Endothelial cell of umbilical vein (primary cell): ENCODE data around the gene LAMC2. TPM values are rescaled to one million over a fixed set of nuclear protein-coding genes. Genes with fewer than 3 reads are reported as not detected.

Source experiments
- BruUV-seq: library from RNA; stranded (reverse); fragments of 400-500 nt; replicated peaks from 2 replicates; lab custom pipeline; 2021; lab: Mats Ljungman, UMichigan
- CTCF ChIA-PET: fragments of 300-600, 350-600 bp; sonication (Branson Sonifier 250); formaldehyde crosslinking; loops from one replicate; lab custom pipeline; 2021; ENCODE audit warnings: antibody characterized with exemption, inconsistent platforms; lab: Charles Lee
- POLR2A ChIA-PET: fragments of 300-600, 350-600 bp; sonication (Branson Sonifier 250); formaldehyde crosslinking; loops from one replicate; lab custom pipeline; 2021; ENCODE audit warnings: antibody characterized with exemption, inconsistent platforms; lab: Charles Lee
- DNase-seq: peaks from one replicate; pipeline ENCODE4 v3.0.0-alpha.2; 2011; ENCODE audit warnings: low read depth, low spot score
- FAIRE-seq: peaks from 2 replicates; lab custom pipeline; 2011; peaks lifted over from hg19 to GRCh38; lab: Jason Lieb, UNC
- H2AFZ ChIP-seq: 2 replicates; pipeline ENCODE4 v1.6.0; 2012; ENCODE audit warnings: low read depth, low read length, control low read depth, inconsistent platforms
- H3K27ac ChIP-seq: 2 replicates; pipeline ENCODE4 v1.5.1; 2011; ENCODE audit warnings: low read depth, mild to moderate bottlenecking, control low read depth, low read length, moderate library complexity; ENCODE audit not compliant: insufficient read depth
- H3K27me3 ChIP-seq, 2 experiments: 2 replicates each; pipeline versions ENCODE4 v1.6.0 to v1.6.1; 2011; ENCODE audit warnings: low read length in 2 of 2, mixed read lengths in 1 of 2; ENCODE audit not compliant: control insufficient read depth in 2 of 2, insufficient read depth in 2 of 2
- H3K36me3 ChIP-seq, 2 experiments: 2 replicates in 1 of 2; 3 replicates in 1 of 2; pipeline ENCODE4 v1.5.1; 2011; ENCODE audit warnings: low read length in 2 of 2, mild to moderate bottlenecking in 1 of 2, moderate library complexity in 1 of 2; ENCODE audit not compliant: control insufficient read depth in 2 of 2, insufficient read depth in 2 of 2; ENCODE audit errors: extremely low read depth in 1 of 2
- H3K4me1 ChIP-seq: 3 replicates; pipeline ENCODE4 v1.5.1; 2011; ENCODE audit warnings: mild to moderate bottlenecking, low read length; ENCODE audit not compliant: control insufficient read depth, insufficient read depth; ENCODE audit errors: extremely low read depth
- H3K4me2 ChIP-seq: 2 replicates; pipeline ENCODE4 v1.6.1; 2011; ENCODE audit warnings: low read length, control low read depth, mixed read lengths; ENCODE audit not compliant: insufficient read depth
- H3K4me3 ChIP-seq, 3 experiments: fragments of 200-600 bp in 1 of 3; sonication (generic), shearing (Covaris generic) in 1 of 3; replicated peaks in 1 of 3; 2 replicates each; pipeline ENCODE4 v1.5.1; 2011 to 2016; ENCODE audit warnings: control low read depth in 3 of 3, low read length in 3 of 3, mild to moderate bottlenecking in 2 of 3, inconsistent platforms in 1 of 3, low read depth in 1 of 3, moderate library complexity in 1 of 3; ENCODE audit not compliant: insufficient read depth in 1 of 3
- H3K79me2 ChIP-seq: 2 replicates; pipeline ENCODE4 v1.6.0; 2012; ENCODE audit warnings: low read length, inconsistent platforms; ENCODE audit not compliant: control insufficient read depth, insufficient read depth
- H3K9ac ChIP-seq: replicated peaks from 2 replicates; pipeline ENCODE3; 2011; ENCODE audit warnings: low read length, control low read depth; ENCODE audit not compliant: insufficient read depth; ENCODE audit errors: extremely low read depth
- H3K9me1 ChIP-seq: replicated peaks from 3 replicates; pipeline ENCODE4 v1.6.0; 2011; ENCODE audit warnings: mild to moderate bottlenecking, low read length; ENCODE audit not compliant: control insufficient read depth, insufficient read depth; ENCODE audit errors: extremely low read depth
- H3K9me3 ChIP-seq: replicated peaks from 2 replicates; pipeline ENCODE4 v1.5.1; 2012; ENCODE audit warnings: low read length, inconsistent platforms; ENCODE audit not compliant: control insufficient read depth, insufficient read depth
- H4K20me1 ChIP-seq: replicated peaks from 2 replicates; pipeline ENCODE3; 2011; ENCODE audit warnings: mild to moderate bottlenecking, low read length; ENCODE audit not compliant: control insufficient read depth, insufficient read depth; ENCODE audit errors: extremely low read depth
- CTCF ChIP-seq, 2 donors: IDR thresholded peaks; 1 replicate in 1 of 2; 2 replicates in 1 of 2; pipeline ENCODE4 v1.5.1; 2011; ENCODE audit warnings: low read length in 2 of 2, mild to moderate bottlenecking in 2 of 2, moderate library complexity in 2 of 2, control low read depth in 1 of 2, inconsistent platforms in 1 of 2, low read depth in 1 of 2; ENCODE audit not compliant: insufficient read depth in 1 of 2; ENCODE audit errors: extremely low read depth in 1 of 2
- EZH2 ChIP-seq: IDR thresholded peaks from 2 replicates; pipeline ENCODE4 v1.6.1; 2012; ENCODE audit warnings: borderline replicate concordance, low read depth, mild to moderate bottlenecking, moderate library complexity, low read length, inconsistent platforms; ENCODE audit not compliant: severe bottlenecking
- FOS ChIP-seq: IDR thresholded peaks from 2 replicates; pipeline ENCODE4 v1.6.1; 2011; ENCODE audit warnings: mild to moderate bottlenecking, low read length, moderate library complexity, borderline replicate concordance; ENCODE audit not compliant: insufficient read depth
- GATA2 ChIP-seq: IDR thresholded peaks from 2 replicates; pipeline ENCODE4 v1.7.0; 2011; ENCODE audit warnings: low read depth, mild to moderate bottlenecking, moderate library complexity, mixed read lengths, low read length; ENCODE audit not compliant: insufficient read length, insufficient read depth
- JUN ChIP-seq: IDR thresholded peaks from 2 replicates; pipeline ENCODE4 v1.6.1; 2011; ENCODE audit warnings: borderline replicate concordance, low read depth; ENCODE audit not compliant: insufficient read length, insufficient read depth
- MAX ChIP-seq: IDR thresholded peaks from 2 replicates; pipeline ENCODE4 v1.6.1; 2011; ENCODE audit not compliant: insufficient read depth, insufficient read length
- MYC ChIP-seq: IDR thresholded peaks from one replicate; pipeline ENCODE4 v1.6.1; 2011; ENCODE audit warnings: mild to moderate bottlenecking, low read depth, low read length
- POLR2A ChIP-seq: IDR thresholded peaks from 2 replicates; pipeline ENCODE4 v1.6.1; 2012; ENCODE audit warnings: low read depth, mild to moderate bottlenecking, control low read depth, low read length
- POLR2AphosphoS5 ChIP-seq: IDR thresholded peaks from 2 replicates; pipeline ENCODE4 v1.6.1; 2012; ENCODE audit warnings: low read depth, mild to moderate bottlenecking, control low read depth, low read length, moderate library complexity; ENCODE audit not compliant: insufficient read depth
- dilution Hi-C: fragments of 300-500 bp; cut with MboI; formaldehyde crosslinking; loops from one replicate; pipeline ENCODE4 v1.15.0; 2019; ENCODE audit warnings: low sequenced_read_pairs; ENCODE audit not compliant: extremely low pct_ligation_motif_present
- intact Hi-C: fragments of 100-400 bp; cut with micrococcal nuclease; formaldehyde crosslinking; loops from one replicate; pipeline ENCODE4 v1.10.0; 2022
- polyA plus RNA-seq, 4 experiments: library from polyadenylated mRNA; depleted of rRNA in 3 of 4; stranded (reverse) in 3 of 4; unstranded in 1 of 4; fragments of >200 nt; gene quantifications; 2 replicates each; pipeline versions ENCODE4 v1.2.1 to v1.2.3, GENCODE V29; 2011 to 2012; ENCODE audit warnings: missing spikeins in 1 of 4
- total RNA-seq: library from RNA; stranded (reverse); gene quantifications from 2 replicates; pipeline ENCODE4 v1.2.3, GENCODE V29; 2021

The LAMC2 gene
- total and polyA plus RNA-seq, 2 donors (not counting 3 experiments of a cell fraction or from before 2014, with no cell fraction given): 0.23 to 0.82 TPM

- no peaks in the 10 kb centered on the region for H3K36me3 ChIP-seq
- no peaks in the 10 kb centered on the region for H3K27me3 ChIP-seq
- peaks cover 6% of the 10 kb centered on the region for H3K4me1 ChIP-seq
- no peak overlapping the region for H3K9ac ChIP-seq
- H3K9me1 ChIP-seq: no peaks in the 10 kb centered on the region
- CTCF ChIA-PET: interaction anchor here (1.2 to 2.6 kb wide), 3 partner anchors 9 to 13 kb away, joined by 4 to 14 read pairs (median 7); no protein-coding TSS in a partner anchor
- TF ChIP-seq MYC: no peak
- TF ChIP-seq POLR2A: no peak
- no peak for TF ChIP-seq JUN
- TF ChIP-seq MAX: no peak
- TF ChIP-seq CTCF (IDR thresholded peaks at IDR 0.05; ENCODE audit: extremely low read depth in 1 of 2, insufficient read depth in 1 of 2, low read depth in 1 of 2, low read length in 2 of 2): no peak
- TF ChIP-seq EZH2: no peak
- no peak for TF ChIP-seq FOS
- no peak for TF ChIP-seq GATA2
- no peak for TF ChIP-seq POLR2AphosphoS5
- H3K4me2 ChIP-seq: no peak overlapping the region
- dilution Hi-C loops: no loop called here
- H4K20me1 ChIP-seq: no peaks in the 10 kb centered on the region
- no peaks in the 10 kb centered on the region for H3K79me2 ChIP-seq
- no peak overlapping the region for H3K4me3 ChIP-seq
- no peak overlapping the region for H3K27ac ChIP-seq
- BruUV-seq: no TSS peak
- intact Hi-C loops: no loop called here
- H2AFZ ChIP-seq: no peak overlapping the region
- no peaks in the 10 kb centered on the region for H3K9me3 ChIP-seq
- DNase-seq: no peak
- FAIRE-seq: peak; percentile 54
- POLR2A ChIA-PET: interaction anchor here (0.6 kb wide), 1 partner anchor 12 kb away, joined by 5 read pairs; no protein-coding TSS in a partner anchor
These were observed 61.9 kb downstream of the LAMC2 start for GRCh38 chr1:183247931-183248330.
